ENCODE data around the gene PRLH. TPM values are rescaled to one million over a fixed set of nuclear protein-coding genes. Genes with fewer than 3 reads are reported as not detected.

The PRLH gene
- not detected for total RNA-seq
- polyA plus RNA-seq: not detected
- long read RNA-seq, donor 1: 0 reads
- long read RNA-seq, donor 2: 0 reads
- long read RNA-seq, donor 3: 0 reads

GRCh38 chr2:237566401-237567235 lies at the start of gene PRLH:
TSS of gene PRLH (plus strand) at chr2:237566574. CDS start at chr2:237566574, 0 bp downstream.
- Histone ChIP-seq H3K4me3 (no peak within 1 kb of the TSS), H3K36me3 (no peaks in the 10 kb centered on the region), H3K27me3 (peaks cover 0 to 23% (median 6%) of the 10 kb centered on the region in 7 donors), H3K4me1 (peaks cover 0 to 2% (median under 1%) of the 10 kb centered on the region in 9 donors), H3K9me3 (no peaks in the 10 kb centered on the region), H3K27ac (no peak within 1 kb of the TSS)
- intact Hi-C loops (cut with DNase I): loop anchor here in 1 of 10 donors (10.0 kb wide), 1 partner anchor 442 kb away; no protein-coding TSS in a partner anchor
- TF ChIP-seq CTCF (IDR thresholded peaks at IDR 0.05): no peak
- ATAC-seq: peak in 1 of 8 donors; percentile 21
- no peak for DNase-seq
- WGBS, 2 donors: 70 to 78% methylated on average over 31 to 32 of the region's 32 CpGs

GRCh38 chr2:237517163-237517562 lies 49.2 kb upstream of the PRLH start:
- peaks cover 0 to 1% (median 0%) of the 10 kb centered on the region in 9 donors for H3K36me3 ChIP-seq
- 62 to 97% methylated on average over 4 of the region's 4 CpGs for WGBS, 2 donors
- H3K27me3 ChIP-seq: no peaks in the 10 kb centered on the region
- H3K4me1 ChIP-seq: peaks cover 5 to 39% (median 27%) of the 10 kb centered on the region in 9 donors
- no peak for ATAC-seq
- DNase-seq: no peak
- no peaks in the 10 kb centered on the region for H3K9me3 ChIP-seq
- H3K27ac ChIP-seq: no peak overlapping the region
- no peak overlapping the region for H3K4me3 ChIP-seq
- TF ChIP-seq CTCF (IDR thresholded peaks at IDR 0.05): no peak
- intact Hi-C loops (cut with DNase I): loop anchor here in 5 of 10 donors (5.0 to 10.0 kb wide), 3 partner anchors 228 to 268 kb away; no protein-coding TSS in a partner anchor

- TF ChIP-seq CTCF (IDR thresholded peaks at IDR 0.05): no peak
- DNase-seq: no peak
- no peaks in the 10 kb centered on the region for H3K36me3 ChIP-seq
- H3K27ac ChIP-seq: no peak overlapping the region
- no peaks in the 10 kb centered on the region for H3K27me3 ChIP-seq
- H3K9me3 ChIP-seq: no peaks in the 10 kb centered on the region
- H3K4me1 ChIP-seq: peaks cover 5 to 33% (median 26%) of the 10 kb centered on the region in 9 donors
- no peak for ATAC-seq
- WGBS, 2 donors: 82 to 92% methylated on average over 1 of the region's 1 CpG
- intact Hi-C loops (cut with DNase I): loop anchor here in 5 of 10 donors (5.0 to 10.0 kb wide), 3 partner anchors 227 to 267 kb away; no protein-coding TSS in a partner anchor
- no peak overlapping the region for H3K4me3 ChIP-seq
Observed at GRCh38 chr2:237517990-237518389, 48.4 kb upstream of the PRLH start.

GRCh38 chr2:237519506-237520245 lies 46.7 kb upstream of the PRLH start:
- no peak overlapping the region for H3K27ac ChIP-seq
- peaks cover 0 to 16% (median 10%) of the 10 kb centered on the region in 9 donors for H3K4me1 ChIP-seq
- DNase-seq: no peak
- H3K27me3 ChIP-seq: no peaks in the 10 kb centered on the region
- no peaks in the 10 kb centered on the region for H3K9me3 ChIP-seq
- TF ChIP-seq CTCF (IDR thresholded peaks at IDR 0.05): no peak
- H3K36me3 ChIP-seq: no peaks in the 10 kb centered on the region
- intact Hi-C loops (cut with DNase I): loop anchor here in 5 of 10 donors (5.0 to 10.0 kb wide), 3 partner anchors 225 to 265 kb away; no protein-coding TSS in a partner anchor
- WGBS, 2 donors: 75 to 80% methylated on average over 14 of the region's 14 CpGs
- H3K4me3 ChIP-seq: no peak overlapping the region
- ATAC-seq: no peak
